Gastrocnemius medialis (tissue), 4 donors: ENCODE results near the gene ZNF133.

Experiments
- CTCF ChIP-seq, 5 experiments: fragments of 450-650 bp in 3 of 5; fragments of 200-600 bp in 2 of 5; sonication (generic) in 2 of 5; IDR thresholded peaks in 4 of 5; conservative IDR thresholded peaks in 1 of 5; 1 replicate in 4 of 5; 2 replicates in 1 of 5; pipeline ENCODE4 v1.5.1; 2016 to 2019; ENCODE audit warnings: antibody characterized with exemption in 5 of 5, mild to moderate bottlenecking in 3 of 5, moderate library complexity in 3 of 5
- POLR2A ChIP-seq, 2 donors: fragments of 450-650 bp; IDR thresholded peaks; one replicate each; pipeline ENCODE4 v1.6.1; 2017; ENCODE audit warnings: antibody characterized with exemption in 2 of 2, mild to moderate bottlenecking in 2 of 2, moderate library complexity in 2 of 2

DNA sequence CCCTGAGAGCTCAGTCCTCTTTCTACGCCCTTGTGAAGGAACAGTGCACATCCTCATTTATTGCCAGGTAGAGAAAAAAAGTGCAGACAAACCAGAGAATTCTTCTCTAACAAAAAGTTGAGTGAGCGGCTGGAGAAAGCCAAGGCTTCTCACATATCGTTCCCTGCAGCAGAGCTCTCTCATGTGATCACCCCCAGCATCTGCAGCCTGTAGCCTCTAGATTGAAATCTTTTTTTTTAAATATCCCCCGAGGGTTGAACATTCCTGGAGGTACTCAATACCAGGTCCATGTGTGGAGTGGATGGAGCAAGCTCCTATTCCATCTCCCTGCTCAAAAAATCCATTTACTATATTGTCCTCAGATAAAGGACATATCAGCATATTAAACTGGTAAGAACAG is 22.9 kb upstream of the ZNF133 start:
- TF ChIP-seq POLR2A (IDR thresholded peaks at IDR 0.05) (no peak), CTCF (IDR thresholded peaks at IDR 0.05 in 4 of 5, conservative IDR thresholded peaks at IDR 0.05 in 1 of 5) (no peak)
